NB4 (cell line): ENCODE measurements around the gene CLMN.

Experiments used
- DNase-seq: peaks from one replicate; pipeline ENCODE4 v3.0.0; 2010; ENCODE audit warnings: low read depth
- H3K4me3 ChIP-seq: one replicate; pipeline ENCODE4 v1.5.1; 2011; ENCODE audit warnings: mild to moderate bottlenecking, low read depth, low read length, moderate library complexity
- MAX ChIP-seq: IDR thresholded peaks from 2 replicates; pipeline ENCODE4 v1.6.1; 2011; ENCODE audit warnings: low read depth, low read length
- MYC ChIP-seq: IDR thresholded peaks from 2 replicates; pipeline ENCODE4 v1.6.1; 2011; ENCODE audit warnings: low read depth, low read length
- POLR2A ChIP-seq: IDR thresholded peaks from 2 replicates; pipeline ENCODE4 v1.6.1; 2011; ENCODE audit warnings: mild to moderate bottlenecking; ENCODE audit not compliant: insufficient read length; ENCODE audit errors: extremely low read depth
- TF ChIP-seq, protein P1 (sequence below): IDR thresholded peaks from one replicate; pipeline ENCODE4 v1.5.1; 2012; ENCODE audit warnings: low read depth, low read length

Gene CLMN

GRCh38 chr14:95156161-95157047 lies 163.3 kb downstream of the CLMN start:
- peak overlapping the region; percentile 80 for H3K4me3 ChIP-seq
- DNase-seq = peak; percentile 43
- no peak for TF ChIP-seq MAX
- TF ChIP-seq POLR2A = no peak
- TF ChIP-seq MYC = no peak
- TF ChIP-seq, protein P1, sequence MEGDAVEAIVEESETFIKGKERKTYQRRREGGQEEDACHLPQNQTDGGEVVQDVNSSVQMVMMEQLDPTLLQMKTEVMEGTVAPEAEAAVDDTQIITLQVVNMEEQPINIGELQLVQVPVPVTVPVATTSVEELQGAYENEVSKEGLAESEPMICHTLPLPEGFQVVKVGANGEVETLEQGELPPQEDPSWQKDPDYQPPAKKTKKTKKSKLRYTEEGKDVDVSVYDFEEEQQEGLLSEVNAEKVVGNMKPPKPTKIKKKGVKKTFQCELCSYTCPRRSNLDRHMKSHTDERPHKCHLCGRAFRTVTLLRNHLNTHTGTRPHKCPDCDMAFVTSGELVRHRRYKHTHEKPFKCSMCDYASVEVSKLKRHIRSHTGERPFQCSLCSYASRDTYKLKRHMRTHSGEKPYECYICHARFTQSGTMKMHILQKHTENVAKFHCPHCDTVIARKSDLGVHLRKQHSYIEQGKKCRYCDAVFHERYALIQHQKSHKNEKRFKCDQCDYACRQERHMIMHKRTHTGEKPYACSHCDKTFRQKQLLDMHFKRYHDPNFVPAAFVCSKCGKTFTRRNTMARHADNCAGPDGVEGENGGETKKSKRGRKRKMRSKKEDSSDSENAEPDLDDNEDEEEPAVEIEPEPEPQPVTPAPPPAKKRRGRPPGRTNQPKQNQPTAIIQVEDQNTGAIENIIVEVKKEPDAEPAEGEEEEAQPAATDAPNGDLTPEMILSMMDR = no peak

DNA sequence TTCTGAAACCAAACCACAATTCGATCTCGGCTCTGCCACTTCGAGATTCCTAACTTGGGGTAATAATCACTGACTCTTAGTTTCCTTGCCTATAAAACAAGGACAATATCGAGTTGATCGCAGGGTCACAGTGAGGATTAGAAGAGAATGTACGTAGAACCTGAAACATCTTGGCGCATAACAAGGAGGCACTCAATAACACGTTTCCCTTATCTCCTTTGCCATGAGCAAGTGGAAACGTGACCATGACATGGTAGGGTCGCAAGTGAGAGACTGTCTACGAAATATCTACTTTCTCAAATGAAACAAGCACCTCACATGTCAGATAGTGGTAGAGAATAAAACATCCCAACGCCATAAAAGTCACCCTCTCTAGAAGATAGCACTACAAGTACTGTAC lies 164.7 kb downstream of the CLMN start:
- peak overlapping the region; percentile 80 for H3K4me3 ChIP-seq
- no peak for DNase-seq
- TF ChIP-seq, protein P1 = no peak
- TF ChIP-seq MAX (no peak), POLR2A (no peak), MYC (no peak)

GRCh38 chr14:95153866-95154265 lies 165.8 kb downstream of the CLMN start:
- DNase-seq = no peak
- no peak for TF ChIP-seq MAX
- no peak for TF ChIP-seq MYC
- no peak for TF ChIP-seq POLR2A
- TF ChIP-seq, protein P1 = no peak
- H3K4me3 ChIP-seq = no peak overlapping the region

GRCh38 chr14:95151561-95151960 lies 168.1 kb downstream of the CLMN start:
- H3K4me3 ChIP-seq = no peak overlapping the region
- DNase-seq = no peak
- TF ChIP-seq POLR2A (no peak), MYC (no peak), MAX (no peak)
- TF ChIP-seq, protein P1 = no peak

DNA sequence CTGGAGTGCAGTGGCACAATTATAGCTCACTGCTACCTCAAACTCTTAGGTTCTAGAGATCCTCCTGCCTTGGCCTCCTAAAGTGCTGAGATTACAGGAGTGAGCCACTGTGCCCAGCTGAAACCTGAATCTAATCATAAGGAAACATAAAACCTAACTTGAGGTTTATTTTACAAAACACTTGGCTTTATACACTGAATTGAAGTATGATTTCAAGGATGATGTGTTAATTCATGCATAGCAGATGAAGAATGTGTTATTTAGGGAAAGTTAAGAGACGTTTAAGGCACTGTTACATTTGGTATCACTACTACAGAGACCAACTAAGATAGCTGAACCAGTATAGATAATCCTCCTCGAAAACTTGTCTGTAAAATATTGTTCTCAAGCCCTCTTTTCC lies 168.8 kb downstream of the CLMN start:
- H3K4me3 ChIP-seq = no peak overlapping the region
- no peak for DNase-seq
- TF ChIP-seq MAX (no peak), MYC (no peak), POLR2A (no peak)
- TF ChIP-seq, protein P1 = no peak
